Measurements from ENCODE around the gene RAI1. TPM values are rescaled to one million over a fixed set of nuclear protein-coding genes. Genes with fewer than 3 reads are reported as not detected.
A peak's percentile ranks its signal among the peaks of the same experiment; 100 is the strongest.

RAI1 gene
- total and polyA plus RNA-seq, 2 of the 13 experiments (the other 11 are each of a cell fraction or from before 2014, with no cell fraction given), result 3.4 to 5.2 TPM

- no TSS peak for BruUV-seq (replicated peaks)
- no peaks in the 10 kb centered on the region; a peak in 2 of 5 replicates for H3K27me3 ChIP-seq (ENCODE audit: control insufficient read depth in 1 of 2, insufficient read depth in 2 of 2, low read length in 2 of 2)
- peak overlapping the region in 1 of 3 experiments; percentile 34; a peak in 1 of 6 replicates for H3K4me3 ChIP-seq (replicated peaks in 1 of 3; ENCODE audit: insufficient read depth in 1 of 3, low read depth in 2 of 3, low read length in 3 of 3)
- no peaks in the 10 kb centered on the region for H3K36me3 ChIP-seq (replicated peaks in 1 of 2; ENCODE audit: control insufficient read depth in 1 of 2, insufficient read depth in 2 of 2, low read length in 2 of 2)
- no peaks in the 10 kb centered on the region for H3K9me3 ChIP-seq (ENCODE audit: low read length)
- no peak for TF ChIP-seq MYC (CRISPR knock-in tag; IDR thresholded peaks at IDR 0.05; ENCODE audit: borderline replicate concordance)
- TF ChIP-seq ZNF703 (CRISPR knock-in tag; IDR thresholded peaks at IDR 0.05; ENCODE audit: borderline replicate concordance), result no peak
- no peak for TF ChIP-seq MAFF (IDR thresholded peaks at IDR 0.05; ENCODE audit: low read depth, low read length)
- TF ChIP-seq ZFP36L2 (CRISPR knock-in tag; IDR thresholded peaks at IDR 0.05), result no peak
- ATAC-seq (no peak), FAIRE-seq (no peak), DNase-seq (ENCODE audit: low spot score) (no peak)
- WGBS (ENCODE audit: low lambda C conversion rate), result 31% methylated on average over 5 of the region's 9 CpGs
- H3K4me1 ChIP-seq (ENCODE audit: insufficient read depth, low read length), result peaks cover 69% of the 10 kb centered on the region
- in situ Hi-C loops (cut with HindIII; ENCODE audit: extremely low pct_ligation_motif_present, low pct_unique_long_range_greater_than_20kb) (no loop called here), intact Hi-C loops (cut with micrococcal nuclease; ENCODE audit: unreplicated experiment) (no loop called here)
- H3K79me2 ChIP-seq (ENCODE audit: insufficient read depth, low read length), result peaks cover 2% of the 10 kb centered on the region
- CTCF ChIA-PET (ENCODE audit: low intra/inter-chr PET ratio, low total read pairs), result no interaction called here
- peak overlapping the region; percentile 97 for H3K4me2 ChIP-seq (ENCODE audit: low read depth, low read length)
- H2AFZ ChIP-seq (ENCODE audit: low read length), result no peak overlapping the region
- no peak overlapping the region; the same call in 1 of the 2 replicates for H3K9ac ChIP-seq (ENCODE audit: insufficient read depth, low read depth, low read length)
- POLR2A ChIA-PET, result interaction anchor here (2.5 to 2.8 kb wide), 2 partner anchors 11 to 13 kb away, joined by 12 to 13 read pairs; no protein-coding TSS in a partner anchor
- no peaks in the 10 kb centered on the region for H4K20me1 ChIP-seq (ENCODE audit: insufficient read depth, low read length)
- H3K27ac ChIP-seq (ENCODE audit: extremely low read length, insufficient read depth, low read length), result no peak overlapping the region
Measured at GRCh38 chr17:17842111-17842876, 161.0 kb downstream of the RAI1 start.

- WGBS (ENCODE audit: low lambda C conversion rate), result 30% methylated on average over 2 of the region's 4 CpGs
- DNase-seq (ENCODE audit: low spot score), result no peak
- Histone ChIP-seq H4K20me1 (ENCODE audit: insufficient read depth, low read length) (no peaks in the 10 kb centered on the region), H3K79me2 (ENCODE audit: insufficient read depth, low read length) (no peaks in the 10 kb centered on the region), H2AFZ (ENCODE audit: low read length) (no peak overlapping the region), H3K9me3 (ENCODE audit: low read length) (no peaks in the 10 kb centered on the region), H3K9ac (ENCODE audit: insufficient read depth, low read depth, low read length) (no peak overlapping the region), H3K36me3 (replicated peaks in 1 of 2; ENCODE audit: control insufficient read depth in 1 of 2, insufficient read depth in 2 of 2, low read length in 2 of 2) (no peaks in the 10 kb centered on the region), H3K4me1 (ENCODE audit: insufficient read depth, low read length) (peaks cover 67% of the 10 kb centered on the region), H3K27me3 (ENCODE audit: control insufficient read depth in 1 of 2, insufficient read depth in 2 of 2, low read length in 2 of 2) (no peaks in the 10 kb centered on the region; a peak in 2 of 5 replicates), H3K4me2 (ENCODE audit: low read depth, low read length) (no peak overlapping the region), H3K27ac (ENCODE audit: extremely low read length, insufficient read depth, low read length) (no peak overlapping the region), H3K4me3 (replicated peaks in 1 of 3; ENCODE audit: insufficient read depth in 1 of 3, low read depth in 2 of 3, low read length in 3 of 3) (no peak overlapping the region)
- ChIA-PET CTCF (ENCODE audit: low intra/inter-chr PET ratio, low total read pairs) (no interaction called here), POLR2A (interaction anchor here (2.8 kb wide), 1 partner anchor 12 kb away, joined by 13 read pairs; no protein-coding TSS in a partner anchor)
- no peak for ATAC-seq
- intact Hi-C loops (cut with micrococcal nuclease; ENCODE audit: unreplicated experiment) (no loop called here), in situ Hi-C loops (cut with HindIII; ENCODE audit: extremely low pct_ligation_motif_present, low pct_unique_long_range_greater_than_20kb) (no loop called here)
- TF ChIP-seq ZNF335 (CRISPR knock-in tag; IDR thresholded peaks at IDR 0.05), result no peak
- FAIRE-seq, result no peak
- BruUV-seq (replicated peaks), result no TSS peak
Measured at GRCh38 chr17:17843096-17843495, 161.8 kb downstream of the RAI1 start.

All from HepG2 (cell line).